Fibroblast of villous mesenchyme (primary cell): ENCODE data around the gene COL13A1. TPM values are rescaled to one million over a fixed set of nuclear protein-coding genes. Genes with fewer than 3 reads are reported as not detected.

Experiments used
- DNase-seq: peaks from one replicate; pipeline ENCODE4 v3.0.0-alpha.2; 2010; ENCODE audit warnings: low read depth
- H3K4me3 ChIP-seq: 2 replicates; pipeline ENCODE4 v1.5.1; 2011; ENCODE audit warnings: low read depth, mild to moderate bottlenecking, low read length
- total RNA-seq: library from RNA; depleted of rRNA; stranded (reverse); fragments of >200 nt; gene quantifications from 2 replicates; pipeline ENCODE4 v1.2.3, GENCODE V29; 2012
- TF ChIP-seq, protein P1 (sequence below): IDR thresholded peaks from 2 replicates; pipeline ENCODE4 v1.5.1; 2012; ENCODE audit warnings: low read depth, mild to moderate bottlenecking, low read length; ENCODE audit not compliant: insufficient read depth

The COL13A1 gene
- total RNA-seq, 1 donor, result 3.5 TPM

DNA sequence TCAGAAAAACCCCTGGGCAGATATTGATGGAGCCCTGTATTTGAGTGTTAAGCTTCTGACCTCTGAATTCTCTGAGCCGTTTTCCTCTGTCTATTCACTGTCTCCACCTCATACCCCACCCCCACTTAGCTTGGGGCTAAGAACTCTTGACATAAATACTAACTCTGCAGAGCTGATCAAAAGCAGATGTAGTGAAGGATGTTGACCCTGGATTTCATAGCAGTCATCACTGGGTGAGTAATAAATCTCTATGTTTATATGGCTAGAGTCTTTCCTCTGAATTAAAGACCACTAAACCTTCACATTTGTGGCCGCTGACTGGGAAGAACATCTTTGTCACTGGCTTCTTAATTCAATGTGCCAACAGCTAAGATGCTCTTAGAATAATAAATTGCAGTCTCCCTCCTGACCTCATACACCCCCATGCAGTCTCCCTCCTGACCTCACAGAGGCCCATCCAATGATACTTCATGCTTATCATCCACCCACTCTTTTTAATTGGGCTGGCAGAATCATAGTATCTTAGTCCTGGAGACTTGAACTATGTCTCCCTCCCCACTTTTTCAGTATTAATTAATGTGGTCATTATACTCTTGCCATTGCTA is 172.9 kb downstream of the COL13A1 start:
- peak; percentile 68 for DNase-seq

DNA sequence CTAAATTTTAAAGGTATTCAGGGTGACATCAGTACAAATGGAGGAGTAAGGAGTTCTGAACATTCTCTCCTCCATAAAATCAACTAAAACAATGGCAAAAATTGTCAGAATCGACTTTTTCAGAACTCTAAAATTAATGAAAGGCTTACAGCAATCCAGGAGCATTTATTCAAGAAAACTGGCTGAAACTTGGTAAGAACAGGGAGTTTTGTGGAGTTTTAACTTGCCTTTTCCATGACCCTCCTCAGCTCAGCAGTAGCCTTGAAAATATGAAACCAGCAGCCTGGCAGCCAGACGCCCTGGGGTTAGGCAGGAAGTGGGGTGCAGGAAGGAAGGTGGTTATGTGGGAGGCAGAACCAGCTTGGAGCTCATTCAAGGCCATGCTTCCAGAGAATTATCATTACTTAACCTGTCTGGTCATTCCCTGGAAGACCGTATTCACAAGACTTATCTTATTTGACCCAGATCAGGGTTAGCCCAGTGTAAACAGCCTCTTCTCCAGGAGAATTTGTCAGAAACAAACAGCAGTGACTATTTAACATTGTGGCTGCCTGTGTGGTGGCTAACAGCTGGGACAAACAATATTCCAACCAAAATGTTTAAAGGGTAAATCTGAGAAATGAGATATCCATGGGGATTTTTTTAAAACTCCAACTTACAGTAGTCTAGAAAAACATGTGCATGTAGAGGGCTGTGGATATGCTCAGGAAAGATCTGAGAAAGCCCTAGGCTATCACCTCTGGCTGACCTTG is 175.3 kb downstream of the COL13A1 start:
- no peak overlapping the region for H3K4me3 ChIP-seq
- DNase-seq, result no peak
- TF ChIP-seq, protein P1, sequence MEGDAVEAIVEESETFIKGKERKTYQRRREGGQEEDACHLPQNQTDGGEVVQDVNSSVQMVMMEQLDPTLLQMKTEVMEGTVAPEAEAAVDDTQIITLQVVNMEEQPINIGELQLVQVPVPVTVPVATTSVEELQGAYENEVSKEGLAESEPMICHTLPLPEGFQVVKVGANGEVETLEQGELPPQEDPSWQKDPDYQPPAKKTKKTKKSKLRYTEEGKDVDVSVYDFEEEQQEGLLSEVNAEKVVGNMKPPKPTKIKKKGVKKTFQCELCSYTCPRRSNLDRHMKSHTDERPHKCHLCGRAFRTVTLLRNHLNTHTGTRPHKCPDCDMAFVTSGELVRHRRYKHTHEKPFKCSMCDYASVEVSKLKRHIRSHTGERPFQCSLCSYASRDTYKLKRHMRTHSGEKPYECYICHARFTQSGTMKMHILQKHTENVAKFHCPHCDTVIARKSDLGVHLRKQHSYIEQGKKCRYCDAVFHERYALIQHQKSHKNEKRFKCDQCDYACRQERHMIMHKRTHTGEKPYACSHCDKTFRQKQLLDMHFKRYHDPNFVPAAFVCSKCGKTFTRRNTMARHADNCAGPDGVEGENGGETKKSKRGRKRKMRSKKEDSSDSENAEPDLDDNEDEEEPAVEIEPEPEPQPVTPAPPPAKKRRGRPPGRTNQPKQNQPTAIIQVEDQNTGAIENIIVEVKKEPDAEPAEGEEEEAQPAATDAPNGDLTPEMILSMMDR, result no peak

More for the DNA sequence above, 172.9 kb downstream of the COL13A1 start:
- TF ChIP-seq, protein P1, result no peak
- H3K4me3 ChIP-seq, result no peak overlapping the region

DNA sequence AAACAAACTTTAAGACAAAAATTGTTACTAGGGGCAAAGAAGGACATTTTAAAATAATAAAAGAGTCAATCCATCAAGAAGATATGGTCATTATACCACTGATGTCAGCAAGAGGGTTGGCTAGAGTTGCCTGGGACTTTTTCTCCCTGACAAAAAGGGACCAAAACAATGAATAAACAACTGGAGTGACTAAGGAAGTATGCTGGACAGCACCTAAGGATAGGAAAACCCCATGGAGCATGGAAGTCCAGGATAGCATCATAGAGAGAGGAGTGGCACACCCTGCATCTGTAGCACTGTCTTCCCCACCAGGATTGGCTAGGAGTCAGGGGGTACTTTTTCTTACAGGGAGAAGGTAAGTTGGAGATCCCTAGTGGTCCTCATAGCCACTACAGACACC is 177.5 kb downstream of the COL13A1 start:
- H3K4me3 ChIP-seq, result no peak overlapping the region
- DNase-seq, result no peak
- TF ChIP-seq, protein P1, result no peak

DNA sequence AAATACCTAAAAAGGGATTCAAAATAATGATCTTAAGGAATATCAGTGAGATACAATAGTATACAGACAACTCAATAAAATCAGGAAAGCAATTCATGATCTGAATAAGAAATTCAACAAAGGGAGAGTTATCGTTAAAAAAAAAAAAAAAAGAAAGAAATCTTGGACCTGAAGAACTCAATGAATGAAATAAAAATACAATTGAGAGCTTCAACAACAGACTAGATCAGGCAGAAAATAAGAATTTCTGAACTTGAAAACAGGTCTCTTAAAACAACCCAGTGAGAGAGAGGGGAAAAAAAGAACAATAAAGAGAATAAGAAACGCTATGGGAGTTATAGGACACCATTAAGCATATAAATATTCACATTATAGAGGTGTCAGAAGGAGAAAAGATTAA is 179.0 kb downstream of the COL13A1 start:
- H3K4me3 ChIP-seq, result no peak overlapping the region
- no peak for DNase-seq
- TF ChIP-seq, protein P1, result no peak

DNA sequence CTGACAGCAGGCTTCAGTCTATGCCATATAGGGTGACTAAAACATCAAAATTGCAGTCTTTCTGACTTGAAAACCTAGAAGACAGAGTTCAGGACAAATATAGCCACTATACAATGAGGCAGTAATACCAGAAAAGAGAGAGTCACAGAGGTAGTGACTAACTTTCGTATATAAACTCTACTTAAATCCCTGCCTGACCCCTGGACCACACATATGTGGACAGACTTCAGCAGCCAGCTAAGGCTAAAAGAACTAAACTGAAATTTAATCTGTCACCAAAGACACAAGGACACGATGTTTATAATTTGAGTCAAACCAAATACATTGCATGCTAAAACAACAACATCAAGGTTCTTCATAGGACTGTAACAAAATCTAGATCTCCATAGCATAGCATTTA is 186.4 kb downstream of the COL13A1 start:
- DNase-seq, result no peak
- H3K4me3 ChIP-seq, result no peak overlapping the region
- TF ChIP-seq, protein P1, result no peak

DNA sequence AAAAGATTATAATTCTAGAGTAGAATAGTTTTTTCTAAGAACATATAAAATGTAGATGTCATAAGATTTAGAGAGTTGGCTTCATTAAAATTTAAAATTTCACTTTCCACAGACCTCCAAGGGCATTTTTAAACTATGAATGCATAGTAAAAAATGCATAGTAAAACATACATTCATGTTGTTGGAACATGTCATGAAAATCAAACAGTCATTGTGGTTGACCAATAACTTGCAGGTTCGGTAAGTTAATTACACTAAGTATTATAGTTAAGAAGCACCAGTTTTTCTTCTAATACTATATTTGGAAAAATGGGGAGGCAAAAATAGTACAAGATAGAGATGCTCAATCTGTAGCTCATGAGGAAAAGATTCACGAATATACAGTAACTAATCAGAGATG is 189.4 kb downstream of the COL13A1 start:
- TF ChIP-seq, protein P1, result no peak
- no peak overlapping the region for H3K4me3 ChIP-seq
- DNase-seq, result no peak
